Natural killer cell (primary cell): Measurements from ENCODE around the gene SLC5A10. TPM values are rescaled to one million over a fixed set of nuclear protein-coding genes. Genes with fewer than 3 reads are reported as not detected.

Experiments used
- ATAC-seq, 3 donors: fragments of 150-1000 bp in 2 of 3; fragments of 200-7000 bp in 1 of 3; cut with Tn5 transposase; 1 replicate in 1 of 3; 2 replicates in 2 of 3; pipeline ENCODE4 v1.10.0; 2021; ENCODE audit warnings: mild to moderate bottlenecking in 2 of 3, moderate library complexity in 2 of 3
- DNase-seq, 2 donors: peaks; one replicate each; pipeline versions ENCODE4 v3.0.0 to v3.0.0-alpha.2; 2013 to 2021; ENCODE audit warnings: mixed read lengths in 1 of 2
- H3K27ac ChIP-seq: one replicate; pipeline ENCODE4 v1.5.1; 2013; ENCODE audit warnings: mild to moderate bottlenecking, low read length
- H3K27me3 ChIP-seq: one replicate; pipeline ENCODE4 v1.6.1; 2013; ENCODE audit warnings: low read length; ENCODE audit not compliant: control insufficient read depth, insufficient read depth
- H3K36me3 ChIP-seq: one replicate; pipeline ENCODE4 v1.6.1; 2013; ENCODE audit warnings: low read length; ENCODE audit not compliant: control insufficient read depth, insufficient read depth
- H3K4me1 ChIP-seq: one replicate; pipeline ENCODE4 v1.6.1; 2013; ENCODE audit warnings: low read length; ENCODE audit not compliant: control insufficient read depth, insufficient read depth
- H3K4me3 ChIP-seq: one replicate; pipeline ENCODE4 v1.5.1; 2013; ENCODE audit warnings: low read length
- H3K9me3 ChIP-seq: one replicate; pipeline ENCODE4 v1.6.1; 2013; ENCODE audit warnings: low read length; ENCODE audit not compliant: control insufficient read depth, insufficient read depth
- H3K27ac Mint-ChIP-seq, 2 donors: one replicate each; pipeline ENCODE4 v1.8.0; 2022; ENCODE audit warnings: mild to moderate bottlenecking in 2 of 2, mixed read lengths in 2 of 2, moderate library complexity in 1 of 2
- H3K27me3 Mint-ChIP-seq, 2 donors: one replicate each; pipeline ENCODE4 v1.8.0; 2022; ENCODE audit warnings: low read depth in 2 of 2, mixed read lengths in 2 of 2
- H3K36me3 Mint-ChIP-seq: one replicate; pipeline ENCODE4 v1.8.0; 2022; ENCODE audit warnings: mixed read lengths
- H3K4me1 Mint-ChIP-seq, 2 donors: one replicate each; pipeline ENCODE4 v1.8.0; 2022; ENCODE audit warnings: mixed read lengths in 2 of 2
- H3K4me3 Mint-ChIP-seq: one replicate; pipeline ENCODE4 v1.8.0; 2022; ENCODE audit warnings: mild to moderate bottlenecking, moderate library complexity, mixed read lengths
- H3K9me3 Mint-ChIP-seq, 2 donors: one replicate each; pipeline ENCODE4 v1.8.0; 2022; ENCODE audit warnings: mixed read lengths in 2 of 2
- CTCF ChIP-seq: fragments of 200-600 bp; IDR thresholded peaks from one replicate; pipeline ENCODE4 v1.8.0; 2022; ENCODE audit warnings: antibody characterized with exemption
- WGBS: methylation state at CpG from one replicate; pipeline ENCODE4 v1.1.7; 2013; ENCODE audit warnings: missing lambda C conversion rate; ENCODE audit not compliant: insufficient coverage; 5-methylcytosine and 5-hydroxymethylcytosine counted together
- intact Hi-C: fragments of 100-400 bp; cut with micrococcal nuclease; formaldehyde crosslinking; loops from one replicate; pipeline ENCODE4 v1.14.2; 2022
- total RNA-seq, 4 donors: library from RNA; stranded (reverse); fragments of 120-200 nt in 1 of 4; gene quantifications; one replicate each; pipeline versions ENCODE4 v1.2.3 to v1.2.4, GENCODE V29; 2013 to 2022

SLC5A10 gene
- total RNA-seq, 3 donors from 2014 or later (not counting 1 experiment from before 2014, with no cell fraction given): 0.28 TPM; not detected in 2

GRCh38 chr17:18986541-18987229 lies 34.7 kb downstream of the SLC5A10 start:
- H3K4me3 Mint-ChIP-seq: no peak overlapping the region
- WGBS: 49% methylated on average over 21 of the region's 21 CpGs
- ATAC-seq (peak in 2 of 3 donors; percentile 12 to 36), DNase-seq (no peak)
- no peak for TF ChIP-seq CTCF
- no peaks in the 10 kb centered on the region for H3K36me3 Mint-ChIP-seq
- Histone ChIP-seq H3K9me3 (no peaks in the 10 kb centered on the region), H3K36me3 (no peaks in the 10 kb centered on the region), H3K27ac (no peak overlapping the region), H3K4me3 (no peak overlapping the region), H3K4me1 (peaks cover 29% of the 10 kb centered on the region), H3K27me3 (no peaks in the 10 kb centered on the region)
- H3K27ac Mint-ChIP-seq: no peak overlapping the region
- intact Hi-C loops: no loop called here
- peaks cover 0 to 4% of the 10 kb centered on the region in 2 donors for H3K4me1 Mint-ChIP-seq
- H3K9me3 Mint-ChIP-seq: no peaks in the 10 kb centered on the region
- no peaks in the 10 kb centered on the region for H3K27me3 Mint-ChIP-seq

- no peaks in the 10 kb centered on the region for H3K9me3 ChIP-seq
- 93% methylated on average over 9 of the region's 9 CpGs for WGBS
- Mint-ChIP-seq H3K9me3 (no peaks in the 10 kb centered on the region), H3K27ac (no peak overlapping the region), H3K36me3 (no peaks in the 10 kb centered on the region), H3K27me3 (no peaks in the 10 kb centered on the region), H3K4me3 (no peak overlapping the region), H3K4me1 (peaks cover under 1 to 7% of the 10 kb centered on the region in 2 donors)
- TF ChIP-seq CTCF: no peak
- no peak for DNase-seq
- no peaks in the 10 kb centered on the region for H3K27me3 ChIP-seq
- peaks cover 34% of the 10 kb centered on the region for H3K4me1 ChIP-seq
- H3K4me3 ChIP-seq: no peak overlapping the region
- intact Hi-C loops: no loop called here
- no peak overlapping the region for H3K27ac ChIP-seq
- no peak for ATAC-seq
- H3K36me3 ChIP-seq: no peaks in the 10 kb centered on the region
Observed at GRCh38 chr17:18987230-18987610, 35.3 kb downstream of the SLC5A10 start.

- no peak overlapping the region for H3K4me3 Mint-ChIP-seq
- H3K9me3 Mint-ChIP-seq: no peaks in the 10 kb centered on the region
- Histone ChIP-seq H3K27me3 (no peaks in the 10 kb centered on the region), H3K9me3 (no peaks in the 10 kb centered on the region), H3K27ac (no peak overlapping the region), H3K36me3 (no peaks in the 10 kb centered on the region), H3K4me1 (peaks cover 42% of the 10 kb centered on the region), H3K4me3 (no peak overlapping the region)
- 95% methylated on average over 14 of the region's 14 CpGs for WGBS
- DNase-seq (no peak), ATAC-seq (no peak)
- H3K27ac Mint-ChIP-seq: no peak overlapping the region
- peaks cover 0 to under 1% of the 10 kb centered on the region in 2 donors for H3K27me3 Mint-ChIP-seq
- peaks cover 9 to 15% of the 10 kb centered on the region in 2 donors for H3K4me1 Mint-ChIP-seq
- H3K36me3 Mint-ChIP-seq: no peaks in the 10 kb centered on the region
- intact Hi-C loops: no loop called here
- TF ChIP-seq CTCF: no peak
Observed at GRCh38 chr17:18987862-18988545, 36.0 kb downstream of the SLC5A10 start.
